Vagina (tissue), 2 donors: ENCODE measurements around the gene ANKRD13C. TPM values are rescaled to one million over a fixed set of nuclear protein-coding genes. Genes with fewer than 3 reads are reported as not detected.

ENCODE experiments used
- DNase-seq, 2 donors: peaks; one replicate each; pipeline ENCODE4 v3.0.0-alpha.2; 2017; ENCODE audit errors: extremely low spot score in 2 of 2
- H3K27ac ChIP-seq: fragments of 200-600 bp; sonication (generic); one replicate; pipeline ENCODE4 v1.5.1; 2019
- H3K27me3 ChIP-seq: fragments of 200-600 bp; sonication (generic); one replicate; pipeline ENCODE4 v1.5.1; 2019
- H3K36me3 ChIP-seq, 2 donors: fragments of 200-600 bp; sonication (generic); one replicate each; pipeline ENCODE4 v1.5.1; 2017 to 2019
- H3K4me1 ChIP-seq: fragments of 200-600 bp; sonication (generic); one replicate; pipeline ENCODE4 v1.5.1; 2019
- H3K4me3 ChIP-seq, 2 donors: fragments of 200-600 bp; sonication (generic); 1 replicate in 1 of 2; 2 replicates in 1 of 2; pipeline ENCODE4 v1.5.1; 2016 to 2019
- H3K9me3 ChIP-seq: fragments of 200-600 bp; sonication (generic); one replicate; pipeline ENCODE4 v1.5.1; 2019
- CTCF ChIP-seq, 3 experiments: fragments of 450-650 bp in 2 of 3; fragments of 200-600 bp in 1 of 3; sonication (generic) in 1 of 3; IDR thresholded peaks; one replicate each; pipeline ENCODE4 v1.5.1; 2017 to 2019; ENCODE audit warnings: antibody characterized with exemption in 3 of 3, mild to moderate bottlenecking in 2 of 3, moderate library complexity in 2 of 3
- POLR2A ChIP-seq, 2 donors: fragments of 450-650 bp; IDR thresholded peaks; one replicate each; pipeline ENCODE4 v1.6.1; 2017; ENCODE audit warnings: antibody characterized with exemption in 2 of 2, mild to moderate bottlenecking in 2 of 2, moderate library complexity in 2 of 2
- POLR2AphosphoS5 ChIP-seq, 2 donors: sonication (generic); formaldehyde crosslinking; IDR thresholded peaks; one replicate each; pipeline ENCODE4 v1.9.0; 2017; ENCODE audit warnings: antibody characterized with exemption in 2 of 2, mild to moderate bottlenecking in 2 of 2, low read depth in 1 of 2; ENCODE audit not compliant: insufficient read depth in 1 of 2
- intact Hi-C: fragments of 100-400 bp; cut with DNase I; formaldehyde crosslinking; loops from one replicate; pipeline ENCODE4 v1.15.1; 2023
- total RNA-seq: library from RNA; depleted of rRNA; stranded (reverse); fragments of >200 nt; gene quantifications from one replicate; pipeline ENCODE4 v1.2.3, GENCODE V29; 2016

ANKRD13C gene
- total RNA-seq, 1 donor from 2014 or later: 27.3 TPM

GRCh38 chr1:70396607-70397006 lies 42.1 kb upstream of the ANKRD13C start:
- TF ChIP-seq POLR2AphosphoS5 (IDR thresholded peaks at IDR 0.05; ENCODE audit: insufficient read depth in 1 of 2, low read depth in 1 of 2): no peak
- DNase-seq: no peak
- Histone ChIP-seq H3K4me1 (no peaks in the 10 kb centered on the region), H3K27me3 (no peaks in the 10 kb centered on the region), H3K9me3 (no peaks in the 10 kb centered on the region), H3K4me3 (no peak overlapping the region), H3K27ac (no peak overlapping the region), H3K36me3 (no peaks in the 10 kb centered on the region)
- intact Hi-C loops: no loop called here

- Histone ChIP-seq H3K27me3 (no peaks in the 10 kb centered on the region), H3K27ac (no peak overlapping the region), H3K4me1 (no peaks in the 10 kb centered on the region), H3K4me3 (no peak overlapping the region), H3K9me3 (no peaks in the 10 kb centered on the region), H3K36me3 (no peaks in the 10 kb centered on the region)
- no peak for DNase-seq
- no peak for TF ChIP-seq POLR2AphosphoS5 (IDR thresholded peaks at IDR 0.05; ENCODE audit: insufficient read depth in 1 of 2, low read depth in 1 of 2)
- no peak for TF ChIP-seq POLR2A (IDR thresholded peaks at IDR 0.05)
- no peak for TF ChIP-seq CTCF (IDR thresholded peaks at IDR 0.05)
- intact Hi-C loops: no loop called here
Observed at GRCh38 chr1:70392626-70393025, 38.1 kb upstream of the ANKRD13C start.

- Histone ChIP-seq H3K27ac (no peak overlapping the region), H3K4me1 (no peaks in the 10 kb centered on the region), H3K27me3 (no peaks in the 10 kb centered on the region), H3K36me3 (no peaks in the 10 kb centered on the region), H3K4me3 (no peak overlapping the region), H3K9me3 (no peaks in the 10 kb centered on the region)
- TF ChIP-seq POLR2A (IDR thresholded peaks at IDR 0.05): no peak
- no peak for TF ChIP-seq POLR2AphosphoS5 (IDR thresholded peaks at IDR 0.05; ENCODE audit: insufficient read depth in 1 of 2, low read depth in 1 of 2)
- TF ChIP-seq CTCF (IDR thresholded peaks at IDR 0.05): no peak
- intact Hi-C loops: no loop called here
- DNase-seq: no peak
Observed at GRCh38 chr1:70387507-70387906, 33.0 kb upstream of the ANKRD13C start.

- DNase-seq: no peak
- no peaks in the 10 kb centered on the region for H3K36me3 ChIP-seq
- H3K27me3 ChIP-seq: no peaks in the 10 kb centered on the region
- no peak overlapping the region for H3K27ac ChIP-seq
- H3K9me3 ChIP-seq: no peaks in the 10 kb centered on the region
- intact Hi-C loops: no loop called here
- no peak overlapping the region for H3K4me3 ChIP-seq
- H3K4me1 ChIP-seq: no peaks in the 10 kb centered on the region
- no peak for TF ChIP-seq POLR2A (IDR thresholded peaks at IDR 0.05)
- TF ChIP-seq CTCF (IDR thresholded peaks at IDR 0.05): no peak
- TF ChIP-seq POLR2AphosphoS5 (IDR thresholded peaks at IDR 0.05; ENCODE audit: insufficient read depth in 1 of 2, low read depth in 1 of 2): no peak
Observed at GRCh38 chr1:70386121-70386520, 31.6 kb upstream of the ANKRD13C start.

- H3K27ac ChIP-seq: no peak overlapping the region
- DNase-seq: no peak
- H3K9me3 ChIP-seq: no peaks in the 10 kb centered on the region
- intact Hi-C loops: no loop called here
- no peak overlapping the region for H3K4me3 ChIP-seq
- no peaks in the 10 kb centered on the region for H3K27me3 ChIP-seq
- no peaks in the 10 kb centered on the region for H3K4me1 ChIP-seq
- TF ChIP-seq POLR2AphosphoS5 (IDR thresholded peaks at IDR 0.05; ENCODE audit: insufficient read depth in 1 of 2, low read depth in 1 of 2): no peak
- TF ChIP-seq CTCF (IDR thresholded peaks at IDR 0.05): no peak
- TF ChIP-seq POLR2A (IDR thresholded peaks at IDR 0.05): no peak
- H3K36me3 ChIP-seq: no peaks in the 10 kb centered on the region
Observed at GRCh38 chr1:70385477-70385876, 31.0 kb upstream of the ANKRD13C start.

GRCh38 chr1:70384542-70384941 lies 30.0 kb upstream of the ANKRD13C start:
- intact Hi-C loops: no loop called here
- no peaks in the 10 kb centered on the region for H3K9me3 ChIP-seq
- no peak overlapping the region for H3K4me3 ChIP-seq
- no peak for DNase-seq
- no peaks in the 10 kb centered on the region for H3K36me3 ChIP-seq
- no peak overlapping the region for H3K27ac ChIP-seq
- TF ChIP-seq POLR2A (IDR thresholded peaks at IDR 0.05) (no peak), POLR2AphosphoS5 (IDR thresholded peaks at IDR 0.05; ENCODE audit: insufficient read depth in 1 of 2, low read depth in 1 of 2) (no peak), CTCF (IDR thresholded peaks at IDR 0.05) (no peak)
- H3K27me3 ChIP-seq: no peaks in the 10 kb centered on the region
- no peaks in the 10 kb centered on the region for H3K4me1 ChIP-seq
